Measurements from ENCODE around the gene MYOM3. TPM values are rescaled to one million over a fixed set of nuclear protein-coding genes. Genes with fewer than 3 reads are reported as not detected.

Gene MYOM3
- total and polyA plus RNA-seq, 2 of the 13 experiments (the other 11 are each of a cell fraction or from before 2014, with no cell fraction given): 5.8 to 15.3 TPM

DNA sequence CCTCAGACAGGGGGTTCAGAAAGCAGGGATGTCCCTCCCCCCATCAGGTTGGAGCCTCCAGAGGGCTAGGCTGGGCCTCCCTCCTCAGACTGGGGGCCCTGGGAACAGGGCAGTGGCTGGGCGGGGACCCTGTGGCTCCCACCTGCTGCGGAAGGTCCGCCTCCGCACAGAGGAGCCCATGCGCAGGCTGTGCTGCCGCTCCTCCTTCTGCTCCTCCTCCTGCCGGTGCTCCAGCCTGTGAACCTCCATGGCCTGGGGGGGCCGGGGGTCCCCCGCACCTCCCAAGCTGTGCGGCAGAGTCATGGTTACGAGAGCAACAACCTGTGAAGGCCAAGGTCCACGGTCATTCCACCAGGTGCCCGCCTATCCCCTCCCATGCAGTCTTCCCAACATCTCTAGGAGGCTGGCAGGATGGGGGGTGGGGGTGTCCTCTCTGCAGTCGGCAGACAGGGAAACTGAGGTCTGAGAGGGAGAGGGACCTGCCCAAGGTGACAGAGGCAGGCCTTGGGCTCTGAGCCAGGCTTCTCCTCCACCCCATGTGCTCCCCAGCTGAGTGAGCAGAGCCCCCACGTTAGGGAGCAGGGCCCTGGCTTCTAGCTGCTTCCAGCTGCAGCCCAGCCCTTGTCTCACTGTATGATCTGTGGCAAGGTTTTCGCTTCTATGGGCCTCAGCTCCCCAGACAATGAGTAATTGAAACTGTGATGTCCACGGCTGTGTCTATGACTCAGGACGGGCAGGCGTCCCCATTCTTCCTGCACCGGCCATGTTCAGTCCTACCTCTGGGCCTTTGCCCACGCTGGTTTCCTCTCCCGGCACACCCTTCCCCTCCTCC, 3.4 kb downstream of the MYOM3 start (continued):
- TF ChIP-seq, protein P1, sequence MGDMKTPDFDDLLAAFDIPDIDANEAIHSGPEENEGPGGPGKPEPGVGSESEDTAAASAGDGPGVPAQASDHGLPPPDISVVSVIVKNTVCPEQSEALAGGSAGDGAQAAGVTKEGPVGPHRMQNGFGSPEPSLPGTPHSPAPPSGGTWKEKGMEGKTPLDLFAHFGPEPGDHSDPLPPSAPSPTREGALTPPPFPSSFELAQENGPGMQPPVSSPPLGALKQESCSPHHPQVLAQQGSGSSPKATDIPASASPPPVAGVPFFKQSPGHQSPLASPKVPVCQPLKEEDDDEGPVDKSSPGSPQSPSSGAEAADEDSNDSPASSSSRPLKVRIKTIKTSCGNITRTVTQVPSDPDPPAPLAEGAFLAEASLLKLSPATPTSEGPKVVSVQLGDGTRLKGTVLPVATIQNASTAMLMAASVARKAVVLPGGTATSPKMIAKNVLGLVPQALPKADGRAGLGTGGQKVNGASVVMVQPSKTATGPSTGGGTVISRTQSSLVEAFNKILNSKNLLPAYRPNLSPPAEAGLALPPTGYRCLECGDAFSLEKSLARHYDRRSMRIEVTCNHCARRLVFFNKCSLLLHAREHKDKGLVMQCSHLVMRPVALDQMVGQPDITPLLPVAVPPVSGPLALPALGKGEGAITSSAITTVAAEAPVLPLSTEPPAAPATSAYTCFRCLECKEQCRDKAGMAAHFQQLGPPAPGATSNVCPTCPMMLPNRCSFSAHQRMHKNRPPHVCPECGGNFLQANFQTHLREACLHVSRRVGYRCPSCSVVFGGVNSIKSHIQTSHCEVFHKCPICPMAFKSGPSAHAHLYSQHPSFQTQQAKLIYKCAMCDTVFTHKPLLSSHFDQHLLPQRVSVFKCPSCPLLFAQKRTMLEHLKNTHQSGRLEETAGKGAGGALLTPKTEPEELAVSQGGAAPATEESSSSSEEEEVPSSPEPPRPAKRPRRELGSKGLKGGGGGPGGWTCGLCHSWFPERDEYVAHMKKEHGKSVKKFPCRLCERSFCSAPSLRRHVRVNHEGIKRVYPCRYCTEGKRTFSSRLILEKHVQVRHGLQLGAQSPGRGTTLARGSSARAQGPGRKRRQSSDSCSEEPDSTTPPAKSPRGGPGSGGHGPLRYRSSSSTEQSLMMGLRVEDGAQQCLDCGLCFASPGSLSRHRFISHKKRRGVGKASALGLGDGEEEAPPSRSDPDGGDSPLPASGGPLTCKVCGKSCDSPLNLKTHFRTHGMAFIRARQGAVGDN (CRISPR knock-in tag; IDR thresholded peaks at IDR 0.05): peak; percentile 83
- no peak for TF ChIP-seq ZFAT (CRISPR knock-in tag; conservative IDR thresholded peaks at IDR 0.05)
- TF ChIP-seq ZNF367 (CRISPR knock-in tag; IDR thresholded peaks at IDR 0.05; ENCODE audit: borderline replicate concordance): no peak
- 0 out of 2 replicates have a peak, but pooled peaks have one; percentile 20 for TF ChIP-seq CREM (IDR thresholded peaks at IDR 0.05)
- TF ChIP-seq CREM (CRISPR knock-in tag; IDR thresholded peaks at IDR 0.05): no peak
- no peak for TF ChIP-seq GATAD1 (CRISPR knock-in tag; IDR thresholded peaks at IDR 0.05)
- TF ChIP-seq, protein P2, sequence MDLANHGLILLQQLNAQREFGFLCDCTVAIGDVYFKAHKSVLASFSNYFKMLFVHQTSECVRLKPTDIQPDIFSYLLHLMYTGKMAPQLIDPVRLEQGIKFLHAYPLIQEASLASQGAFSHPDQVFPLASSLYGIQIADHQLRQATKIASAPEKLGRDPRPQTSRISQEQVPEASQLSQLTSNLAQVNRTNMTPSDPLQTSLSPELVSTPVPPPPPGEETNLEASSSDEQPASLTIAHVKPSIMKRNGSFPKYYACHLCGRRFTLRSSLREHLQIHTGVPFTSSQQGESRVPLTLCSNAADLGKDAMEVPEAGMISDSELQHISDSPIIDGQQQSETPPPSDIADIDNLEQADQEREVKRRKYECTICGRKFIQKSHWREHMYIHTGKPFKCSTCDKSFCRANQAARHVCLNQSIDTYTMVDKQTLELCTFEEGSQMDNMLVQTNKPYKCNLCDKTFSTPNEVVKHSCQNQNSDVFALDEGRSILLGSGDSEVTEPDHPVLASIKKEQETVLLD (CRISPR knock-in tag; IDR thresholded peaks at IDR 0.05; ENCODE audit: low read depth): 0 out of 2 replicates have a peak, but pooled peaks have one; percentile 43
- TF ChIP-seq, protein P3, sequence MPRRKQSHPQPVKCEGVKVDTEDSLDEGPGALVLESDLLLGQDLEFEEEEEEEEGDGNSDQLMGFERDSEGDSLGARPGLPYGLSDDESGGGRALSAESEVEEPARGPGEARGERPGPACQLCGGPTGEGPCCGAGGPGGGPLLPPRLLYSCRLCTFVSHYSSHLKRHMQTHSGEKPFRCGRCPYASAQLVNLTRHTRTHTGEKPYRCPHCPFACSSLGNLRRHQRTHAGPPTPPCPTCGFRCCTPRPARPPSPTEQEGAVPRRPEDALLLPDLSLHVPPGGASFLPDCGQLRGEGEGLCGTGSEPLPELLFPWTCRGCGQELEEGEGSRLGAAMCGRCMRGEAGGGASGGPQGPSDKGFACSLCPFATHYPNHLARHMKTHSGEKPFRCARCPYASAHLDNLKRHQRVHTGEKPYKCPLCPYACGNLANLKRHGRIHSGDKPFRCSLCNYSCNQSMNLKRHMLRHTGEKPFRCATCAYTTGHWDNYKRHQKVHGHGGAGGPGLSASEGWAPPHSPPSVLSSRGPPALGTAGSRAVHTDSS (CRISPR knock-in tag; conservative IDR thresholded peaks at IDR 0.05): no peak
- peak; percentile 65; the same call in 1 of the 2 replicates for TF ChIP-seq ZNF430 (CRISPR knock-in tag; IDR thresholded peaks at IDR 0.05)
- TF ChIP-seq IKZF4 (CRISPR knock-in tag; IDR thresholded peaks at IDR 0.05; ENCODE audit: borderline replicate concordance, low read depth, not compliant biosample characterization): no peak
- TF ChIP-seq ZNF234 (CRISPR knock-in tag; conservative IDR thresholded peaks at IDR 0.05): no peak
- no peak; the same call in 1 of the 2 replicates for TF ChIP-seq ZFY (CRISPR knock-in tag; IDR thresholded peaks at IDR 0.05)
- no peak for TF ChIP-seq SP1 (IDR thresholded peaks at IDR 0.05)
- 0 out of 2 replicates have a peak, but pooled peaks have one; percentile 24 for TF ChIP-seq SP1 (CRISPR knock-in tag; IDR thresholded peaks at IDR 0.05)
- TF ChIP-seq, protein P4, sequence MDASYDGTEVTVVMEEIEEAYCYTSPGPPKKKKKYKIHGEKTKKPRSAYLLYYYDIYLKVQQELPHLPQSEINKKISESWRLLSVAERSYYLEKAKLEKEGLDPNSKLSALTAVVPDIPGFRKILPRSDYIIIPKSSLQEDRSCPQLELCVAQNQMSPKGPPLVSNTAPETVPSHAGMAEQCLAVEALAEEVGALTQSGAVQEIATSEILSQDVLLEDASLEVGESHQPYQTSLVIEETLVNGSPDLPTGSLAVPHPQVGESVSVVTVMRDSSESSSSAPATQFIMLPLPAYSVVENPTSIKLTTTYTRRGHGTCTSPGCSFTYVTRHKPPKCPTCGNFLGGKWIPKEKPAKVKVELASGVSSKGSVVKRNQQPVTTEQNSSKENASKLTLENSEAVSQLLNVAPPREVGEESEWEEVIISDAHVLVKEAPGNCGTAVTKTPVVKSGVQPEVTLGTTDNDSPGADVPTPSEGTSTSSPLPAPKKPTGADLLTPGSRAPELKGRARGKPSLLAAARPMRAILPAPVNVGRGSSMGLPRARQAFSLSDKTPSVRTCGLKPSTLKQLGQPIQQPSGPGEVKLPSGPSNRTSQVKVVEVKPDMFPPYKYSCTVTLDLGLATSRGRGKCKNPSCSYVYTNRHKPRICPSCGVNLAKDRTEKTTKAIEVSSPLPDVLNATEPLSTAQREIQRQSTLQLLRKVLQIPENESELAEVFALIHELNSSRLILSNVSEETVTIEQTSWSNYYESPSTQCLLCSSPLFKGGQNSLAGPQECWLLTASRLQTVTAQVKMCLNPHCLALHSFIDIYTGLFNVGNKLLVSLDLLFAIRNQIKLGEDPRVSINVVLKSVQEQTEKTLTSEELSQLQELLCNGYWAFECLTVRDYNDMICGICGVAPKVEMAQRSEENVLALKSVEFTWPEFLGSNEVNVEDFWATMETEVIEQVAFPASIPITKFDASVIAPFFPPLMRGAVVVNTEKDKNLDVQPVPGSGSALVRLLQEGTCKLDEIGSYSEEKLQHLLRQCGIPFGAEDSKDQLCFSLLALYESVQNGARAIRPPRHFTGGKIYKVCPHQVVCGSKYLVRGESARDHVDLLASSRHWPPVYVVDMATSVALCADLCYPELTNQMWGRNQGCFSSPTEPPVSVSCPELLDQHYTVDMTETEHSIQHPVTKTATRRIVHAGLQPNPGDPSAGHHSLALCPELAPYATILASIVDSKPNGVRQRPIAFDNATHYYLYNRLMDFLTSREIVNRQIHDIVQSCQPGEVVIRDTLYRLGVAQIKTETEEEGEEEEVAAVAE (CRISPR knock-in tag; IDR thresholded peaks at IDR 0.05; ENCODE audit: borderline replicate concordance): no peak
- peak; percentile 42; the same call in 1 of the 2 replicates for TF ChIP-seq RBFOX2 (IDR thresholded peaks at IDR 0.05; ENCODE audit: low read depth, low read length)
- TF ChIP-seq ZNF264 (CRISPR knock-in tag; IDR thresholded peaks at IDR 0.05): no peak
- TF ChIP-seq RFX1 (IDR thresholded peaks at IDR 0.05): peak; percentile 55; the same call in 1 of the 2 replicates

Measured in HepG2 (cell line).